ENCODE results near the gene PGM1. TPM values are rescaled to one million over a fixed set of nuclear protein-coding genes. Genes with fewer than 3 reads are reported as not detected.

The PGM1 gene
- polyA plus RNA-seq, 1 of the 3 experiments (the other 2 are of a cell fraction): 20.7 TPM

- Histone ChIP-seq H4K20me1 (ENCODE audit: insufficient read depth) (no peaks in the 10 kb centered on the region), H3K9me3 (no peaks in the 10 kb centered on the region), H3F3A (replicated peaks; ENCODE audit: insufficient read depth) (no peaks in the 10 kb centered on the region), H3K79me2 (ENCODE audit: insufficient read depth) (no peaks in the 10 kb centered on the region; the same call in 1 of the 2 replicates), H3K4me3 (ENCODE audit: low read depth in 2 of 2, low read length in 1 of 2) (no peak overlapping the region), H2AFZ (ENCODE audit: low read depth) (no peak overlapping the region), H3K27me3 (ENCODE audit: insufficient read depth) (no peaks in the 10 kb centered on the region), H3K4me2 (no peak overlapping the region), H3K36me3 (replicated peaks in 1 of 2; ENCODE audit: control insufficient read depth in 1 of 2, insufficient read depth in 2 of 2, low read length in 1 of 2) (no peaks in the 10 kb centered on the region), H3K27ac (ENCODE audit: low read depth in 2 of 2, low read length in 1 of 2) (no peak overlapping the region), H3K9ac (no peak overlapping the region), H3K4me1 (ENCODE audit: control insufficient read depth in 1 of 2, insufficient read depth in 2 of 2, low read depth in 1 of 2, low read length in 1 of 2) (peaks cover 0 to 4% of the 10 kb centered on the region in 2 experiments; a peak in 3 of 4 replicates), H3K9me2 (no peaks in the 10 kb centered on the region)
- DNase-seq: no peak
- TF ChIP-seq RAD21 (IDR thresholded peaks at IDR 0.05; ENCODE audit: low read length) (no peak), JUND (IDR thresholded peaks at IDR 0.05) (no peak), SMC3 (IDR thresholded peaks at IDR 0.05; ENCODE audit: low read depth, low read length) (no peak), CHD2 (IDR thresholded peaks at IDR 0.05; ENCODE audit: low read length, partially characterized antibody) (no peak), TEAD4 (IDR thresholded peaks at IDR 0.05; ENCODE audit: borderline replicate concordance, insufficient read depth) (no peak), EZH2phosphoT487 (IDR thresholded peaks at IDR 0.05; ENCODE audit: borderline replicate concordance, low read depth) (no peak), IRF3 (IDR thresholded peaks at IDR 0.05; ENCODE audit: low read depth, low read length) (no peak), CTCF (IDR thresholded peaks at IDR 0.05) (no peak)
- ChIA-PET POLR2A (no interaction called here), CTCF (interaction anchor here (0.6 to 2.6 kb wide), 3 partner anchors 54 to 642 kb away, joined by 3 to 9 read pairs (median 3); no protein-coding TSS in a partner anchor)
These were observed 19.8 kb downstream of the PGM1 start for GRCh38 chr1:63612971-63613370.

- WGBS (ENCODE audit: low lambda C conversion rate): 36% methylated on average over 6 of the region's 6 CpGs
- Histone ChIP-seq H3K79me2 (ENCODE audit: insufficient read depth) (no peaks in the 10 kb centered on the region), H3K9me2 (no peaks in the 10 kb centered on the region), H3K36me3 (replicated peaks in 1 of 2; ENCODE audit: control insufficient read depth in 1 of 2, insufficient read depth in 2 of 2, low read length in 1 of 2) (no peaks in the 10 kb centered on the region), H3K27ac (ENCODE audit: low read depth in 2 of 2, low read length in 1 of 2) (no peak overlapping the region), H3K4me1 (ENCODE audit: control insufficient read depth in 1 of 2, insufficient read depth in 2 of 2, low read depth in 1 of 2, low read length in 1 of 2) (peaks cover 0 to 5% of the 10 kb centered on the region in 2 experiments; a peak in 3 of 4 replicates), H3F3A (replicated peaks; ENCODE audit: insufficient read depth) (no peaks in the 10 kb centered on the region), H3K9me3 (no peaks in the 10 kb centered on the region), H3K4me3 (ENCODE audit: low read depth in 2 of 2, low read length in 1 of 2) (no peak overlapping the region), H4K20me1 (ENCODE audit: insufficient read depth) (no peaks in the 10 kb centered on the region), H3K9ac (no peak overlapping the region), H3K4me2 (no peak overlapping the region), H3K27me3 (ENCODE audit: insufficient read depth) (no peaks in the 10 kb centered on the region), H2AFZ (ENCODE audit: low read depth) (no peak overlapping the region)
- ChIA-PET CTCF (interaction anchor here (0.7 to 3.4 kb wide), 15 partner anchors 8 to 631 kb away, joined by 3 to 27 read pairs (median 3); no protein-coding TSS in a partner anchor), POLR2A (no interaction called here)
- DNase-seq: peak; percentile 55
- TF ChIP-seq MXI1 (IDR thresholded peaks at IDR 0.05; ENCODE audit: low read depth, low read length): no peak
- TF ChIP-seq YY1 (IDR thresholded peaks at IDR 0.05; ENCODE audit: low read depth): no peak
- no peak for TF ChIP-seq USF1 (IDR thresholded peaks at IDR 0.05; ENCODE audit: borderline replicate concordance, low read depth)
- TF ChIP-seq NRF1 (IDR thresholded peaks at IDR 0.05; ENCODE audit: low read depth, low read length): no peak
- TF ChIP-seq ELF1 (IDR thresholded peaks at IDR 0.05): no peak
- TF ChIP-seq POLR2AphosphoS5 (IDR thresholded peaks at IDR 0.05; ENCODE audit: low read depth, low read length): no peak
- TF ChIP-seq CTCF (IDR thresholded peaks at IDR 0.05): peak; percentile 77
- TF ChIP-seq RFX5 (IDR thresholded peaks at IDR 0.05; ENCODE audit: low read length): no peak
- no peak for TF ChIP-seq TAF1 (IDR thresholded peaks at IDR 0.05; ENCODE audit: borderline replicate concordance, low read depth, low read length)
- TF ChIP-seq GABPA (IDR thresholded peaks at IDR 0.05; ENCODE audit: low read depth): no peak
- peak; percentile 90 for TF ChIP-seq RAD21 (IDR thresholded peaks at IDR 0.05; ENCODE audit: low read length)
- TF ChIP-seq MEF2A (IDR thresholded peaks at IDR 0.05; ENCODE audit: borderline replicate concordance, low read depth): no peak
- no peak for TF ChIP-seq RXRA (IDR thresholded peaks at IDR 0.05; ENCODE audit: borderline replicate concordance, low read depth)
- TF ChIP-seq SIN3A (IDR thresholded peaks at IDR 0.05; ENCODE audit: borderline replicate concordance, low read depth, low read length): no peak
- peak; percentile 11 for TF ChIP-seq CHD2 (IDR thresholded peaks at IDR 0.05; ENCODE audit: low read length, partially characterized antibody)
- TF ChIP-seq IRF3 (IDR thresholded peaks at IDR 0.05; ENCODE audit: low read depth, low read length): no peak
- peak; percentile 73 for TF ChIP-seq SMC3 (IDR thresholded peaks at IDR 0.05; ENCODE audit: low read depth, low read length)
These were observed 22.7 kb downstream of the PGM1 start for GRCh38 chr1:63615768-63616420.
